ENCODE results near the gene RHPN2.
"Not testable (repeated sequence)": the region's sequence is repeated elsewhere in the genome, so short reads cannot be mapped to it uniquely, and the experiment has no call there.

Gene RHPN2

DNA sequence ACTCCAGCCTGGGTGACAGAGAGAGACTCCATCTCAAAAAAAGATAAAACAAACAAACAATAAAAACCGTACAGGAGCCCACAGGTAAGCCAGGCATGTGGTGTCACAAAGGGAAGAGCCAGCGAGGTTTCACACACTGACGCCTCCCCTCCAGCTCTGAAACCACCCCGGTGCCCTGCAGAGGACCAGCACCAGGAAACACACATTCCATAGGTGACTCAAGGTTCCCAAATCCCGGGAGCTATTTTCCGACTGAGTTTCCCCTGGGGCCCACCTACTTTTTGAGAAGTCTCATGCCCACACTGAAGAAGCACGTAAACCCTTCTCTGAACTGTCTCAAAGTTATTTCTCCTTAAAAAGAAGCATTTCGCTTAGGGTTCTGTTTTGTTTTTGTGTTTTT lies 40.3 kb downstream of the RHPN2 start:
- no peak overlapping the region for H3K4me3 ChIP-seq
- H3K27ac ChIP-seq = no peak overlapping the region
- no peak for DNase-seq (ENCODE audit: low spot score)
- TF ChIP-seq, protein P1, sequence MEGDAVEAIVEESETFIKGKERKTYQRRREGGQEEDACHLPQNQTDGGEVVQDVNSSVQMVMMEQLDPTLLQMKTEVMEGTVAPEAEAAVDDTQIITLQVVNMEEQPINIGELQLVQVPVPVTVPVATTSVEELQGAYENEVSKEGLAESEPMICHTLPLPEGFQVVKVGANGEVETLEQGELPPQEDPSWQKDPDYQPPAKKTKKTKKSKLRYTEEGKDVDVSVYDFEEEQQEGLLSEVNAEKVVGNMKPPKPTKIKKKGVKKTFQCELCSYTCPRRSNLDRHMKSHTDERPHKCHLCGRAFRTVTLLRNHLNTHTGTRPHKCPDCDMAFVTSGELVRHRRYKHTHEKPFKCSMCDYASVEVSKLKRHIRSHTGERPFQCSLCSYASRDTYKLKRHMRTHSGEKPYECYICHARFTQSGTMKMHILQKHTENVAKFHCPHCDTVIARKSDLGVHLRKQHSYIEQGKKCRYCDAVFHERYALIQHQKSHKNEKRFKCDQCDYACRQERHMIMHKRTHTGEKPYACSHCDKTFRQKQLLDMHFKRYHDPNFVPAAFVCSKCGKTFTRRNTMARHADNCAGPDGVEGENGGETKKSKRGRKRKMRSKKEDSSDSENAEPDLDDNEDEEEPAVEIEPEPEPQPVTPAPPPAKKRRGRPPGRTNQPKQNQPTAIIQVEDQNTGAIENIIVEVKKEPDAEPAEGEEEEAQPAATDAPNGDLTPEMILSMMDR (IDR thresholded peaks at IDR 0.05) = no peak

DNA sequence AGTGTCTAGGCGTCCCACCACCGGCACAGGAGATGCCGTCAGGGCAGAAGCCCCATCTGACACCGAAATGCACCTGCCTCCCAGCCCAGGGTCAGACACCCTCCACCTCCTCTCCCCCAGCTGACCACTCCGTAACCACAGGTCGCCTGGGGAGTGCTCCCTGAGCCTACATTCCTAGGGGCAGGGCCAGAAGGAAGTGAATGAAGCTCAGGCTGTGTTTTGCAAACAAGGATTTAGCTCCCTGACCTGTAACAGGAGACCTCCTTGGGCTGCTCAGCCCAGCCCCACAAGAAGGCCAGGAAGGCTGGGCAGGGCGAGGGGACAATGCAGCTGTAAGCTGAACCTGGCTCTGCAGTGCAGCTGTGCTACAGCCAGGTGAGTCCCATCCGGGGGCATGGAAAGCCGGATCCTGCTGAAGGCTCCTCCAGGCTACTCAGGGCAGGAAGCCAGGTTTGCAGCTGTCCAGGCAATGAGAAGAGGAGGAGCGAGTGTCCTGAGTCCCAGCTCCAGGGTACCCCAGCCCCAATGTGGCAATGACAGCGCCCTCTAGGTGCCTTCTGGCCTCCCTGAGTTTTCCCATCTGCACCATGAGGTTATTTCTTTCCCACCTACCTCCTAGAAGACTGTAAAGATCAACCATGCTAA lies 42.1 kb downstream of the RHPN2 start:
- TF ChIP-seq, protein P1 (IDR thresholded peaks at IDR 0.05) = no peak
- Histone ChIP-seq H3K4me3 (no peak overlapping the region), H3K27ac (no peak overlapping the region)
- DNase-seq (ENCODE audit: low spot score) = no peak

DNA sequence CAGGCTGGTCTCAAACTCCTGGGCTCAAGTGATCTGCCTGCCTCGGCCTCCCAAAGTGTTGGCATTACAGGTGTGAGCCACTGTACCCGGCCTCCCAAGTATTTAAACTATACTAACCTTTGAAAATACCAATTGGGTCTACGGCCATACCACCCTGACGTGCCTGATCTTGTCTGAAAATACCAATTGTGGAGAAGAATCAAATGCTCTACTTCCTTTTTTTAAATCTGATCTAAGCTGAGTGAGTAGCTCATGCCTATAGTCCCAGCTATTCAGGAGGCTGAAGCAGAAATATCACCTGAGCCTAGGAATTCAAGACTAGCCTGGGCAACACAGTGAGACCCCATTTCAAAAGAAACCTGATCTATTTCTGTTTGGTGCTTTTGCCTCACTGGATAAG lies 53.8 kb downstream of the RHPN2 start:
- DNase-seq (ENCODE audit: low spot score); H3K27ac ChIP-seq; H3K4me3 ChIP-seq: not testable (repeated sequence)

DNA sequence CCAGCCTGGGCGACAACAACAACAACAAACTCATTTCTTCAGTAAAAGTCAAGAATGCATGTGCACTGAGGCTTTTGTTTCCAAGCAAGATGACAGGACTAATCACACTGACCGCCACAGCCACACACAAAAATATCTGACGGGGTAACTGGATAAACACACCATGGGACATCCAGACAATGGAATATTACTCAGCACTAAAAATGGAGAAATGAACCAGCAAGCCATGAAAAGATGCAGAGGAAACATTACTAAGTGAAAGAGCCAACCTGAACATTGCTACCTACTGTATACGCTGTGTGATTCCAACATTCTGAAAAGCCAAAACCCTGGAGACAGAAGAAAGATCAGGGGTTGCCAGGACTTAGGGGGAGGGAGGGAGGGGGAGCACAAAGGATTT lies 56.0 kb downstream of the RHPN2 start:
- H3K4me3 ChIP-seq = no peak overlapping the region
- TF ChIP-seq, protein P1 (IDR thresholded peaks at IDR 0.05) = no peak
- no peak for DNase-seq (ENCODE audit: low spot score)
- H3K27ac ChIP-seq = no peak overlapping the region

DNA sequence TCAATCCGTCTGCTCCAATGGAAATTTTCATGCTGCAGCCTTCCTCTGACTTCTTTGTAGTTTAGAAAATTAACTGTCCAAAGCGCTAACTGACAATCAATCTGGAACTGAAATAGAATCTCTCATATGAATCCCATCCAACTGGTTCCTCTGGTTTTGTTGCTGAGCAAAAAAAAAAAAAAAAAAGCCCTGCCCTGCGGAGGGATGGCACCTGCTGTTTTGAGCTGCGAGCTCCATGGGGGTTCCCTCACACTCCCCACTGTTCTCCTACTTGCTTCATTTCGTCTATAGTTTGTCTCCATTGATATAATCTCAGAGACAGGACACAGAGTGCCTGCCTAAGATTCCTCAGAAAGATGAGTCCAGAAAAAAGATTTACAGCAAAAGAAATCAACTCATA lies 59.2 kb downstream of the RHPN2 start:
- TF ChIP-seq, protein P1 (IDR thresholded peaks at IDR 0.05) = no peak
- no peak for DNase-seq (ENCODE audit: low spot score)
- Histone ChIP-seq H3K27ac (no peak overlapping the region), H3K4me3 (no peak overlapping the region)

- DNase-seq (ENCODE audit: low spot score); H3K27ac ChIP-seq: not testable (repeated sequence)
Measured at GRCh38 chr19:33003424-33004024, 61.2 kb downstream of the RHPN2 start.

DNA sequence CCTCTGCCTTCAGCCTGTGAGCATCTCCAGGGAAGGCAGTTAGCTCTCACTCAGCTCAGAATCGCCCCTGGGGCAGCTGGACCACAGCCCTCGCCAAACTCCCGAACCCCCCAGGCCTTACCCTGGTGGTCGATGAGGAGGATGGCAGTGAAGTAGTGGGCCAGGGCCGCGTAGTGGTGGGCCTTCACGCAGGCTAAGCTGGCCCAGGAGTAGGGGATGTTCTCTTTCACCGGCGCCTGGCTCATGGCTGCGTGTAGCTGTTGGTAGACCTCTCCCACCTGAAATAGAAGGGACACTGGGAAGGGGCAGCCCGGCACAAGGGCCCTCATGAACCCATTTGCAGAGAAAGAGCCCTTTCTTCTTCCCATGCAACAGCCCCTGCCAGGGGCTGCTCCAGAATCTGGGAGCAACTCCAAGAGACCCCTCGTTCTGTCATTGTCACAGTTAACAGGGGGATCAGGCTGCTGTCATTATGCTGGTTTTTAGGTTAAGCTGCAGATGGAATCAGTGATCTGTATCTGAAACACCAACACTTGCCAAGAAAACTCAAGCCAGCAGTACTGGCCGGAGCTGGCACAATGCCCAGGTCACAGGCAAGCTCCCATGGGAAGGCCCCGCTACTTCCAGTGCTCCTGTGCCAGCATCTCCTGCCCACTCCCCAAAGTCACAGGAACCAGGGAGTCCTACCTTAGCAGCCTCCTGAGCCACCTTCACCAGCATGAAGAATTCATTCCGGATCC lies 62.4 kb downstream of the RHPN2 start:
- H3K27ac ChIP-seq; DNase-seq (ENCODE audit: low spot score); H3K4me3 ChIP-seq: not testable (repeated sequence)

More at GRCh38 chr19:33003424-33004024, 61.2 kb downstream of the RHPN2 start:
- H3K4me3 ChIP-seq = not testable (repeated sequence)

DNA sequence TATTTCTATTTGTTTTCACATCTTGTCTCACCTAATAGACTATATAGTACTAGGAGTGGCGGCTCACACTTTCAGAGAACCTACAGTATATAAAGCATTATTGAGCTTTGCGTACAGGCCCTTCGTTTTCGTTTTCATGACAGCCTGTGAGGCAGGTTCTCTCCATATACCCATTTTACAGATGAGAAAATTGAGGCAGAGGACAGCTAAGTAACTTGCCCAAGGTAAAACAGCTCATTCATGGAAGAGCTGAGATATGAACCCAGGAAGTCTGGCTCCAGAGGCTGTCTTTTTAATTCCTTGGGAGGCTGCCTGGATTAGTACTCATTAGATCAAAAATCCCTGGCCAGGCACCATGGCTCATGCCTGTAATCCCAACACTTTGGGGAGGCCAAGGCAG lies 63.8 kb downstream of the RHPN2 start:
- no peak overlapping the region for H3K27ac ChIP-seq
- DNase-seq (ENCODE audit: low spot score) = no peak
- no peak overlapping the region for H3K4me3 ChIP-seq
- TF ChIP-seq, protein P1 (IDR thresholded peaks at IDR 0.05) = no peak

All from coronary artery (tissue), 2 donors.